Neuronal stem cell (in vitro differentiated cells): ENCODE measurements around the gene INO80.

Experiments used
- DNase-seq: peaks from one replicate; pipeline ENCODE4 v3.0.0-alpha.2; 2013; ENCODE audit warnings: low spot score
- H2AFZ ChIP-seq: one replicate; pipeline ENCODE4 v1.6.1; 2013; ENCODE audit warnings: mild to moderate bottlenecking, low read length, inconsistent platforms
- H2AK5ac ChIP-seq: 2 replicates; pipeline ENCODE4 v1.6.1; 2013; ENCODE audit warnings: low read depth, mild to moderate bottlenecking, inconsistent platforms, low read length, moderate library complexity, mixed read lengths
- H2BK120ac ChIP-seq: 2 replicates; pipeline ENCODE4 v1.6.1; 2013; ENCODE audit warnings: low read depth, mild to moderate bottlenecking, inconsistent platforms, low read length, moderate library complexity, mixed read lengths
- H2BK12ac ChIP-seq: one replicate; pipeline ENCODE4 v1.6.1; 2013; ENCODE audit warnings: low read length, inconsistent platforms
- H2BK15ac ChIP-seq: 2 replicates; pipeline ENCODE4 v1.6.1; 2013; ENCODE audit warnings: mild to moderate bottlenecking, low read length, inconsistent platforms, mixed read lengths
- H2BK5ac ChIP-seq: one replicate; pipeline ENCODE4 v1.6.1; 2013; ENCODE audit warnings: inconsistent platforms, mild to moderate bottlenecking, low read length, moderate library complexity
- H3K14ac ChIP-seq: one replicate; pipeline ENCODE4 v1.6.1; 2013; ENCODE audit warnings: low read length, inconsistent platforms
- H3K18ac ChIP-seq: 2 replicates; pipeline ENCODE4 v1.6.1; 2013; ENCODE audit warnings: low read length, inconsistent platforms
- H3K23ac ChIP-seq: 2 replicates; pipeline ENCODE4 v1.6.1; 2013; ENCODE audit warnings: low read depth, mild to moderate bottlenecking, mixed read lengths, low read length, inconsistent platforms; ENCODE audit not compliant: poor library complexity
- H3K27ac ChIP-seq: replicated peaks from 3 replicates; pipeline ENCODE4 v1.5.1; 2013; ENCODE audit warnings: low read length, inconsistent platforms
- H3K27me3 ChIP-seq, 3 experiments: 2 replicates each; pipeline ENCODE4 v1.6.1; 2013; ENCODE audit warnings: low read length in 3 of 3, mild to moderate bottlenecking in 2 of 3, inconsistent platforms in 1 of 3, low read depth in 1 of 3, mixed read lengths in 1 of 3, moderate library complexity in 1 of 3; ENCODE audit not compliant: control insufficient read depth in 3 of 3, insufficient read depth in 3 of 3
- H3K36me3 ChIP-seq, 2 donors: replicated peaks in 1 of 2; 2 replicates each; pipeline ENCODE4 v1.6.1; 2013; ENCODE audit warnings: low read length in 2 of 2; ENCODE audit not compliant: control insufficient read depth in 2 of 2, insufficient read depth in 2 of 2
- H3K4ac ChIP-seq: 2 replicates; pipeline ENCODE4 v1.6.1; 2013; ENCODE audit warnings: inconsistent platforms, mild to moderate bottlenecking, low read length, moderate library complexity
- H3K4me1 ChIP-seq, 2 donors: 1 replicate in 1 of 2; 2 replicates in 1 of 2; pipeline ENCODE4 v1.6.1; 2013; ENCODE audit warnings: low read length in 2 of 2, low read depth in 1 of 2; ENCODE audit not compliant: control insufficient read depth in 2 of 2, insufficient read depth in 1 of 2
- H3K4me2 ChIP-seq: one replicate; pipeline ENCODE4 v1.6.1; 2013; ENCODE audit warnings: mild to moderate bottlenecking, low read length, inconsistent platforms; ENCODE audit not compliant: insufficient read depth, poor library complexity, severe bottlenecking
- H3K4me3 ChIP-seq, 2 donors: 2 replicates each; pipeline ENCODE4 v1.5.1; 2013; ENCODE audit warnings: low read length in 2 of 2, mild to moderate bottlenecking in 2 of 2, inconsistent platforms in 1 of 2, moderate library complexity in 1 of 2
- H3K79me1 ChIP-seq: one replicate; pipeline ENCODE4 v1.6.1; 2013; ENCODE audit warnings: low read depth, mild to moderate bottlenecking, inconsistent platforms, low read length, moderate library complexity
- H3K9ac ChIP-seq: one replicate; pipeline ENCODE4 v1.6.1; 2013; ENCODE audit warnings: mild to moderate bottlenecking, low read depth, low read length, inconsistent platforms; ENCODE audit not compliant: poor library complexity
- H3K9me3 ChIP-seq, 2 donors: replicated peaks in 1 of 2; 2 replicates each; pipeline versions ENCODE3 to v1.6.1; 2013; ENCODE audit warnings: low read length in 2 of 2, mild to moderate bottlenecking in 2 of 2, inconsistent platforms in 1 of 2, low read depth in 1 of 2, mixed read lengths in 1 of 2, moderate library complexity in 1 of 2; ENCODE audit not compliant: control insufficient read depth in 2 of 2, insufficient read depth in 1 of 2
- H4K8ac ChIP-seq: one replicate; pipeline ENCODE4 v1.6.1; 2013; ENCODE audit warnings: low read depth, mild to moderate bottlenecking, inconsistent platforms, low read length, moderate library complexity
- H4K91ac ChIP-seq: one replicate; pipeline ENCODE4 v1.6.1; 2013; ENCODE audit warnings: low read length, low read depth, mild to moderate bottlenecking, inconsistent platforms; ENCODE audit not compliant: poor library complexity
- WGBS, 2 donors: extraction: QIAGEN DNeasy Blood & Tissue Kit; methylation state at CpG; one replicate each; pipeline ENCODE4 v1.1.7; 2013; ENCODE audit warnings: missing lambda C conversion rate in 2 of 2, mixed read lengths in 1 of 2; ENCODE audit not compliant: insufficient read length in 2 of 2, insufficient replicate concordance in 1 of 2; ENCODE audit errors: extremely low coverage in 2 of 2; 5-methylcytosine and 5-hydroxymethylcytosine counted together

INO80 gene

DNA sequence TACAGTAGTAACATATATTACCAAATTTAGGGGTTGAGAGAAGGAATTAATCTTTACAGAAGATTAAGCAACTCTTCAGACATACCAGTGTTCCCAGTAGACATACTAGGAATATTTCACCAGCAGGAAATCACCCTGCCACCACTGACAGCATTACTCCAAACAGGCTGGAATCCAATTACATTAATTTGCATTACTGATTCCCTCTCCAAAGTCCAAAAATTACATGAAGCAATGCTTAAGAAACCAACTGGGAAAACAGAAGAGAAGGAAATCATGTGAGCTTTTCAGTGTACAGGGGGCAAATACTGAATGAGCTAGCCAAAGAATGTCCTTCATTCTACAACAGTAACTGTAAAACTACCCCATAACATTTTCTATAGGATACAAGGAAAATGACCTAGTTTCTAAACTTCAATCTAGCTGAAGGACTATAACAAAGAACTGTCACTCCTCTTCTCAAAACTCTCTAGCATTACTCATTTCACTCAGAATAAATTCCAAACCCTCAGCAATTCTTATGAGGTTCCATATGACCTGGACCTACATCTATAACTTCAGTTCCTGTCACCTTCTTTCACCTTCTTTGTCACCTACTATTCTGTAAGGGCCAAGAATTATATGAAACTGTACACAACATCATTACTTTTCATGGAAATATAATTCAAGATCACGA is 72.7 kb downstream of the INO80 start:
- peaks cover 3% of the 10 kb centered on the region for H3K79me1 ChIP-seq
- no peak overlapping the region for H3K18ac ChIP-seq
- H2BK12ac ChIP-seq = no peak overlapping the region
- no peak overlapping the region for H3K4me3 ChIP-seq
- no peak overlapping the region for H3K27ac ChIP-seq
- no peak overlapping the region for H2BK120ac ChIP-seq
- no peak overlapping the region for H3K4ac ChIP-seq
- no peak overlapping the region for H4K8ac ChIP-seq
- H2AK5ac ChIP-seq = no peak overlapping the region
- H2BK15ac ChIP-seq = no peak overlapping the region
- H3K4me2 ChIP-seq = no peak overlapping the region
- no peak overlapping the region for H2BK5ac ChIP-seq
- H2AFZ ChIP-seq = no peak overlapping the region
- no peak for DNase-seq
- no peak overlapping the region for H3K23ac ChIP-seq
- peaks cover 10 to 95% of the 10 kb centered on the region in 2 donors for H3K36me3 ChIP-seq
- no peak overlapping the region for H3K9ac ChIP-seq
- no peak overlapping the region for H4K91ac ChIP-seq
- peaks cover 1 to 10% of the 10 kb centered on the region in 2 donors for H3K9me3 ChIP-seq
- H3K4me1 ChIP-seq = no peaks in the 10 kb centered on the region
- no peak overlapping the region for H3K14ac ChIP-seq
- WGBS, 2 donors = no CpG with 5 or more reads among the region's 1 CpG
- no peaks in the 10 kb centered on the region for H3K27me3 ChIP-seq

DNA sequence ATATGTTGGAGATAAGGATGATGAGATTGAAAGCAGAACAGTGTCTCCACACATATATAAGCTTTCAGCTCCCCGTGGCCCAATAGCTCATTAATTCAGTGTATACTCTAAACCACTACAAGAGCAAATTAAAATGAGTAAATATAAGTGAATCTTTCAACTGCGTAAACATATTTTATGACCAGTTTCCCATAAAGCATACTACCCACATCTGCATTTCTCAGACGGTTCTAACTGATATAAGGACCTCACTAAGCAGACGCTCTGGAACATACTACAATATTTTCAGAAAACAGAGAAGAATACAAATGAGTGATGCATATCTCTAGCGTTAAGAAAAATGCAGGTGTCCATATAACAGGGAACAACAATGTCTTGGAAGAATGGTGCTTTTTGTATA is 73.2 kb downstream of the INO80 start:
- no peaks in the 10 kb centered on the region for H3K4me1 ChIP-seq
- peaks cover 10 to 89% of the 10 kb centered on the region in 2 donors for H3K36me3 ChIP-seq
- H4K91ac ChIP-seq = no peak overlapping the region
- H3K14ac ChIP-seq = no peak overlapping the region
- no peak overlapping the region for H3K4me2 ChIP-seq
- no peak overlapping the region for H3K4me3 ChIP-seq
- no peak overlapping the region for H2BK12ac ChIP-seq
- H2AFZ ChIP-seq = no peak overlapping the region
- H2BK5ac ChIP-seq = no peak overlapping the region
- no CpG with 5 or more reads among the region's 5 CpGs for WGBS, 2 donors
- H3K27ac ChIP-seq = no peak overlapping the region
- peaks cover 3% of the 10 kb centered on the region for H3K79me1 ChIP-seq
- H4K8ac ChIP-seq = no peak overlapping the region
- H2BK120ac ChIP-seq = no peak overlapping the region
- H2BK15ac ChIP-seq = no peak overlapping the region
- DNase-seq = no peak
- no peak overlapping the region for H3K18ac ChIP-seq
- H3K27me3 ChIP-seq = no peaks in the 10 kb centered on the region
- peaks cover 1 to 10% of the 10 kb centered on the region in 2 donors for H3K9me3 ChIP-seq
- no peak overlapping the region for H3K4ac ChIP-seq
- no peak overlapping the region for H2AK5ac ChIP-seq
- H3K23ac ChIP-seq = no peak overlapping the region
- H3K9ac ChIP-seq = no peak overlapping the region

- no peak overlapping the region for H3K27ac ChIP-seq
- H2BK12ac ChIP-seq = no peak overlapping the region
- H3K27me3 ChIP-seq = no peaks in the 10 kb centered on the region
- no peak overlapping the region for H3K14ac ChIP-seq
- H3K4me2 ChIP-seq = no peak overlapping the region
- no peak overlapping the region for H2AK5ac ChIP-seq
- no peak for DNase-seq
- H3K79me1 ChIP-seq = peaks cover 3% of the 10 kb centered on the region
- no peak overlapping the region for H2BK15ac ChIP-seq
- no peak overlapping the region for H3K4me3 ChIP-seq
- no peak overlapping the region for H3K4ac ChIP-seq
- peaks cover 1 to 10% of the 10 kb centered on the region in 2 donors for H3K9me3 ChIP-seq
- H4K91ac ChIP-seq = no peak overlapping the region
- H3K23ac ChIP-seq = no peak overlapping the region
- H2BK5ac ChIP-seq = no peak overlapping the region
- H3K9ac ChIP-seq = no peak overlapping the region
- H3K18ac ChIP-seq = no peak overlapping the region
- H3K4me1 ChIP-seq = no peaks in the 10 kb centered on the region
- H3K36me3 ChIP-seq = peaks cover 3 to 52% of the 10 kb centered on the region in 2 donors
- no peak overlapping the region for H4K8ac ChIP-seq
- no peak overlapping the region for H2AFZ ChIP-seq
- no peak overlapping the region for H2BK120ac ChIP-seq
Observed at GRCh38 chr15:41039121-41039520, 77.0 kb downstream of the INO80 start.

- Histone ChIP-seq H2BK120ac (no peak overlapping the region), H3K23ac (no peak overlapping the region), H3K9ac (no peak overlapping the region), H2AFZ (no peak overlapping the region), H2BK12ac (no peak overlapping the region), H2BK15ac (no peak overlapping the region), H3K27ac (no peak overlapping the region), H3K4me2 (no peak overlapping the region), H3K79me1 (no peaks in the 10 kb centered on the region), H4K8ac (no peak overlapping the region), H3K4ac (no peak overlapping the region), H3K4me1 (no peaks in the 10 kb centered on the region), H4K91ac (no peak overlapping the region), H3K18ac (no peak overlapping the region), H3K36me3 (peaks cover 3 to 20% of the 10 kb centered on the region in 2 donors), H3K14ac (no peak overlapping the region), H3K4me3 (no peak overlapping the region), H2BK5ac (no peak overlapping the region), H3K27me3 (no peaks in the 10 kb centered on the region), H2AK5ac (no peak overlapping the region), H3K9me3 (no peaks in the 10 kb centered on the region)
- DNase-seq = no peak
- WGBS, 2 donors = no CpG with 5 or more reads among the region's 1 CpG
Observed at GRCh38 chr15:41032079-41032328, 84.1 kb downstream of the INO80 start.
